GM21723 (cell line): Measurements from ENCODE around the gene NMNAT3.
"Not testable (repeated sequence)": the region's sequence is repeated elsewhere in the genome, so short reads cannot be mapped to it uniquely, and the experiment has no call there.

Source experiments
- ATAC-seq: cut with Tn5 transposase; IDR thresholded peaks from one replicate; pipeline ENCODE4 v1.9.1; 2021; ENCODE audit warnings: mild to moderate bottlenecking, moderate library complexity; ENCODE audit not compliant: unreplicated experiment

NMNAT3 gene

DNA sequence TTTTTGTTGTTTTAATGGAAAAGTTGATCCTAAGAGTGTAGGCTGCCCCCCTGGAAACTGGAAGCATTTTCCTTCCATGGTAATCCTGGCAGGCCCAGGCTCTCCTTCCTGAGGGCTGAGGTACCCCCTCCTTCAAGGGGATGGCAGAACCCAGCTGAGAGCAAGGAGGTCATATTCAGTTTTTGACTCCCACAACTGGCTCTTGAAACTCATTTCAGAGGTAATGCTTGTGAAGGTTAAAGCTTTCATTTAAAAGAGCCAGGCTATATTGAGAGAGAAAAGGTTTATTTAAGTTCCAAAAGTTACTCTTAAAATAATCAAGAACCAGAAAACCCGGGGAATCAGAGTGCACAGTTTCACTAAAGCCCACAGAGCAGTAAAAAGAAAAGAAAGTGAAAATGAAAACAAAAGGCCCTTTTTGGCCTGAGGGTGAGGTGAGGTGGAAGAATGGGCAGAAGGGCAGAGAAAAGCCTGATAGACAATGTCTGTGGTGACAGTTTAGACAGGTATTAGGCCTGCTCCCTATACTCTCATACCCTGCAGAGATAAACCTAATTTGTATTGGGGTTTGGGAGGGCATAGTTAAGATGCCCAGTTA is 91.3 kb downstream of the NMNAT3 start:
- peak; percentile 95 for ATAC-seq

DNA sequence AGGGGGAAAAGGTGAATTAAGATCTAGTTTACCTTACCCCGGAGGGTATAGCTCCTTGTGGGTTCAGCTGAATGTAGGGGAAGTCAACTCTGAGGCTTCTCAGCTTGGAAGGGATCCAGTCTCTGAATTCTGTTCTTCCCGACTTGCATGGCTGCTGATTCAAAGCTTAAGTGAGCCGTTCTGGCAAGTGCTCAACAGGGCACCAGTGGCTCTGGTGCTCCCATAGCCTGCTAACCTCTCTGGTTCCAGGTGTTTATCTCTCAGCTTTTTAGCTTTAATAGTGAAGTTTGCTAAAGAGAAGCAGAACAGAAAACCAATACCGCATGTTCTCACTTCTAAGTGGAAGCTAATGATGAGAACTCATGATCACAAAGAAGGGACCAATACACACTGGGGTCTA is 92.0 kb downstream of the NMNAT3 start:
- no peak for ATAC-seq

DNA sequence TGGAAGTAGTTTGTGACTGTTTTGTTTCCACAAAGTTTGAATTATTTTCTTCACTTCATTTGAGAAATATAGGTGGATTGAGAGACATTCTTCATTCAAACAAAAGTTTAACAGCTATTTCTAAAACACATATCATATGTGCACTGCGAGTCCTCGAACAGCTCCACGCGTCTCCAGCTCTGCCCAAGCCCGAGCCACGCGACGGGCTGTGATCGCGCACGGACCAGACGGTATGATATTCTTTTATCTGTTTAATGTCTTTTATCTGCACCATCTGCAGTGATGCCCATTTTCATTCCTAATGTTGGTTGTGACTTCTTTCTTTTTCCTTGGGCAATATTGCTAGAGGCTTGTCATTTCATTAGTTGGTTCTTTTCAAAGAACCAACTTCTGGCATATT is 94.1 kb downstream of the NMNAT3 start:
- not testable (repeated sequence) for ATAC-seq

DNA sequence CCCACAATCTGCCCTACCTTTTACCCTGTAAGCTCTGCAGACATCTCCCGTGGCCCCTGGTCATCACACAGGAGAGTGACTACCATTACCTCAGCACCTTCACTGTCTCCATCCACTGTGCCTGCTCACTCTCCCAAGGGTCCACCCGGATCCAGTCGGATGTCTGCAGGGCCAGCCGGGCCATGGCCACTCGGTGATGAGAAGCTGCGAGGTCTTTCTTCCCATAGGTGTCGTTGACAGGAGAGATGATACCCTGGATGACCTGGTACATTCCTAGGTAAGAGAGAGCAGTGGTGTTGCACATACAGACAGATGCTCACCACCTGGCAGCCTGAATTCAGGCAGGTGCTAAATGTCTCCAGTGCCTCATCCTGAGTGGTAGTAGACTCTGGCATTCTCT is 99.0 kb downstream of the NMNAT3 start:
- ATAC-seq: no peak

DNA sequence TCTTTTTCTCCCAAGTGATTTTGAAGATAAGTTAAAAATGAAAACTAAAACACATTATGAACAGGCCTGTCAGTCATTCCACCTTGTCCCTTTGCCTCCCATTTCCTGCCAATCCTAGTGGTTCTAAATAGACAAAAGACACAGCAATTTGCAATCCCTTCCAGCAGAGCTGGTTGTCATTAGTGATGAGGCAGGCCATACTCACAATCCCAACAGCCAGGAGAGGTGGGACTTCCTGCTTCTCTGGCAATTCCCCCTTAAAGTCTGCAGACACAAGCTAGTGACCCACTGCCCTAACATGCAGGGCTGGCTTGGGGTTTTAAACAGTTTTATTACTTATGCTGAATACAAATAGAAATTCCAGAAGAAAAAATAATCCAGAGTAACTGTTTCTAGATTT is 99.9 kb downstream of the NMNAT3 start:
- no peak for ATAC-seq

DNA sequence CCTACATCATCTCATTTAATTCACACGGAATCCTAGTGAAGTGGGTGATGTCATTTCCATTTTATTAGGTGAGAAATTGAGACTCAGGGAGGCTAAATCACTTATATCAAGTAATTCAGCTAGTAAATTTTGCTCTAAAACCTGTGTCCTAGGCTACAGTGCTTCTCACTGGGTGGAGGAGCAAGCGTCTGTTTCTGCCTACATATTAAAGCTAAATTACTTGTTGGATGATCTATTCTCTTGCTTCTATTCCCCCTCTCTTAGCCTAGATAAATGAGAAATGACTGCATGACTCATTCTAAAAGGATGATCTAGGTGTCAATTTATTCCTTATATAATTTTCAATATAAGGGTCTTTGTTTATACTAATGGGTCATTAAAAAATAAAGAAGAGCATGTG is 100.4 kb downstream of the NMNAT3 start:
- ATAC-seq: no peak

DNA sequence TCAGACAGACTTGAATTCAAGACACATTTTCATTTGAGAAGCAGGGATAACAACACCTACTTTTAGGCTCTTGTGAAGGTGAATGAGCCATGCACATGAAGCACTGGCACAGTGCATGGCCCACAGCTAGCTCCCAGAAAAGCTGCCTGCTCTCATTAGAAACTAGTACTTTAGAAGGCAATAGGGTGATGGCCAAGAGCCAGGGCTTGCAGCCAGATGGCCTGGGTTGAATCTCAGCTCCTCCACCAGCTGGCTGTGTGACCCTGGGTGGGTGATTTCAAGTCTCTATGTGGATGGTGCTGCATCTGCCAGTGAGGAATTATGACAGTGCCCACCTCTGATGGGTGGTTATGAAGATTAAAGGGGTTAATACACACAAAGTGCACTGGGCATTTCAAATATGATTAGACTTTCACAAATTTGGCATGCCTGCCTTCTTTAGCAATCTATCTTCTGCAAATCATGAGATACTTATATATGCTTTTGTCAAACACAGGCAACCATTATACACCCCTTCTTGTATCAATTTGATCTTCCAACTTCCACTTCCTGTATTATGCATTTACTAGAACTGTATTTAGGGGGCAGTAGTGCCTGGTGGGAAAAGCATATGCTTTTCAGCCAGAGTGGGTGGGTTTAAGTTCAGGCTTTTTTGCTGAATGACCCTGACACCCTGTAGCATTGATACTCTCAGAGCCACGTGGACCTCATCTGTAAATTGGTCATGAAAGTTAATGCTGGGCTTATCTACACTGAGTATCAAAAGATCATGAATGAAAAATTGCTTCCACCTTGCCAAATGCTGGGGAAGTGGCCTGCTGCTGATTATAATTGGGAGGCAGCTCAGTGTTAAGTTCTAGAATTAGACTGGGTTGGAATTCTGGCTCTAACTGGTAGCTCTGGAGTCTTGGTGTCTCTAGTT is 103.5 kb downstream of the NMNAT3 start:
- ATAC-seq: no peak

DNA sequence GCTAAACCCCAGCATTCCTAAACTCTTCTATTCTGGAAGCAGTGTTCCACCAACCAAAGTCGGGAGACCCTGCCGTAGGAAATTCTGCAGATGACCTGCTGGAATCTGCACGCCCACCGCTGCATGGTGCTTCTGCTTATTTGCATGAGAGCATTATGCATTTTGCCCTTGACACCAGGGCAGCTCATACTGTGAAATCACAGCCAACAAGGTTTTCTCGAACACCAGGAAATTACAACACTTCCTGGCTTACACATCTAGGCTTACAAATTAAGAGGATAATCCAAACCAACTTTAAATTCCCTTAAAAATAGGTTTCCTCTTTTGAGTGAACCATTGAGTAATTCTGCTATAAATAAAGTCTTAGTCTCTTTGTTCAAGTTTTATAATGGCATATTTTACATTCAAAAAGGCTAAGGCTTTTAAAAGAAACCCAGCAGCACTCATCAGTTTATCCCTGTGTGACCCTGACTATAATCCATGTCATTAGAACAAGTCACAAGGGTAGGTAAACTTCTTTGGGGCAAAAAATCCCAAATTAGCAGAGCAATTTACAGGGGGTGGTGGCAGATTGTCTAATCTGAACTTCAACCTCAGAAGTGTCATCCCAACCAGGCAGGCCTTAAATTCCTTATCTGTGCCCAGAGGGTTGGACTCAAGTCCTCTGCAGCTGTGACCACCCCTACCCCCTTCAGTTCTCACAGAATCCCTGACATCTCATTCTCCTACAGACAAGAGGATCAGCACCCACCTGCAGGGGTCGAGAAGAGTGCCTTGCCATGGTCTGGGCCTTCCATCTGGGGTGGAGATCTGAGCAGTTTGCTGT is 104.7 kb downstream of the NMNAT3 start:
- ATAC-seq: no peak

DNA sequence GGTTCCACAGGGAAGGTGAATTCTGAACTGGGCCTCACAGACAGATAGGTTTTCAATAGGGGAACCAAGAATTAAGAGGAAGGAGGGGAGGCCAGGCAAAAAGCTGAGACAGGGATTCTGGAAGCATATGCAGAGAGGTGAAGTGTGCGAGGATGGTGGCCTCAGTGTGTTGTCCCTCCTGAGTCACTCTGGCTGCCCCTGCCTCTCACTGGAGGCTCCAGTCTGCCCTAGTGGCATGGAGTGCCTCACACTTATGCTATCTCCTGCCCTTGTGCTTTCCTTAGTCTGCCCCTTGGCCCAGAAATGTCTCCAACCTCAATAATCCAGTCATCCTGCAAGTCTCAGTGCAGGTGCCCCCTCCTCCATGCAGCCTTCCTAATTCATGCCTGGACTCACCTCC is 106.1 kb downstream of the NMNAT3 start:
- no peak for ATAC-seq

DNA sequence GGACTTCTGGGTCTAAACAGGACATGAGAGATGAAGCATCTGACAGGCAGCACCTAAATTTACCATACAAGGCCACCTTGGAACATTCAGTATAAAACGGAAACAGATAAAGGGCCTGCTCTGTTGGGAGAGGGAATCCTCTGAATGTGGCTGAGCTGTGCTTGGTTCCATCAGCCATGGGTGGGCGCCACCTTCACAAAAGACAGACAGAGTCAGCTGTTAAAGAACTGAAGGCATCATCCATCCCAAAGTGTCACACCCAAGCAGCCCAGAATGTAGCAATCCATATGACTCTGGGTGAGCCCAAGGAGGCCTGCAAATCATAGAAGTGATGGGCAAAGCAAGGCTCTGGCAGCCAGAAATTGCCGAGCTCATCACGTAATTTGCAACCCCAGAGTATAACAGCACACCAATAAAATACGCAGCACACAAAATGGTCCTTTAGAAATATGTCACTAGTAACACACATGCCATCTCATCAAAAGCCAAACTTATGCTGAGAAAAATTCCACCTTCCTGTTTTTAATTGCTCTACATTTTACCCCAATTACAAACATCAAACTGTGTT is 113.4 kb downstream of the NMNAT3 start:
- no peak for ATAC-seq

DNA sequence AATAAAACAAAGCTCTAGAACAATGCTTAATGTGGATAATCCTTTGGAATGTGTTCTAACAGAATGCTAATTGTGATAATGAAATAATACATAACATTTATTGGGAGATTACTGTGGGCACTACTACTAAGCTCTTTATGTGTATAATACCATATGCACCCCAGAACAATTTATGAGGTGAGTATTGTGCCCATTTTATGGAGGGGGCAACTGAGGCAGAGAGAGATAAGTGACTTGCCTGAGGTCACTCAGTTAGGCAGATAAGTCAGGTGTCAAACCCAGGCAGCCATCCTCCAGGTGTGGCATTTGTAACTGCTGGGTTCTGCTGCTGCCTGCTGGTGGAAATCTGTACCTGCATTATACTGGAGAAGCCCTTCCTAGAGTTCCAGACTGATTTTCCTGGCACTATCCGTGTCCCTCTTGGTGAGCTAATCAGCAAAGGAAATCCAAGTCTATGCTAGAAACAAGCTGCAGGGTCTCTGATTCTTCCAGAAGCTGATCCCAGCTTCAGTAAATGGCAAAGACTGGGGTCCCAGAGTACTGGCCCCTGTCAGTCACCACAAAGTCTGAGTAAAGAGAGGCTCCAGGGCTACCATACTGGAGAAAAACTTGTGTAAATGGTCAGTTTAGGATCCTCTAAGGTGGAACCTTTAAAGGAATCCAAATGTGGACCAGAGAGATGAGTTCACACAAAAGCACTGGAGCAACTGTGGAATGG is 115.7 kb downstream of the NMNAT3 start:
- ATAC-seq: peak; percentile 63

DNA sequence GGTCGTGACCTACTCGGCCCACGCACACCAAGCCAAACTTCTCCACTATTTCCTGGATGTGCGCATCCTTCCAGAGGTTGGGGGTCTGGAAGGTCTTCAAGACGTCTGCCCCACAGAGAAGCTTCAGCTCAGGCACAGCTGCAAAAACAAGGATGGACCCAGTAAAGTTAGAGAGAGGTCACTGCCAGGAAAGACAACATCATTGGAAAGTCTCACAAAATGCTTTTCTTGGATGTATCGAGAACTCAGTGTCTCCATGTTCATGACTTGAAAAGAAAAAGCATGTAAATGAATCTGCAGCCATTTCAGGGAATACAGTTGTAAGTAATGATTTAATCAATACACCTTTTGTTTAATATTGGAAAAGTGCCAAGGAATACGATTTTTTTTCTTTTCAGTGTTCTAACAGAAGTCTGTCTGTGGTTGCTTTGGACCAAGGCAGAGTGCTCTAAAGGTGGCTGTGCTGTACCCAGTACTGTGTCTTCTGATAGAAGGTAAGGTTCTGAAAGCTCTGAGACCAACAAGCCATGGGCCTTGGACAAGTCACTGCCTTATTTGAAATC is 116.4 kb downstream of the NMNAT3 start:
- ATAC-seq: no peak

DNA sequence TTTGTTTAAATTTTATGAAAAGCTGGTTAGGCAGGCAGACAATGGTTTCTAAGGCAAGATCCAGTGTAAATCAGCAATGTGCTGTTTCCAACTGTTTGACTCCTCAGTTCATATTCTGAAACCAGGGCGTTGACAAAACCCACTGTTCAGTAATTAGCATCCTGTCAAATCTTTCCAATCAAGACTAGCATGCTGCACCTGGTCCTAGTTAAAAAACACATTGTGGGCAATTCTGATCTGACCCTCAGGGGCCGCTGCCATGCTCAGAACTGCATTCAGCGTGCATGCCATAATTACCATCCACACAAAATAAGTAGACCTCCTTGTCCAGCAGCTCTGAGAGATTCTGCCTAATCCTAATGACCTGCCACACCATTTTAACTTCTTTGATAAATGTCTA is 117.4 kb downstream of the NMNAT3 start:
- ATAC-seq: no peak

DNA sequence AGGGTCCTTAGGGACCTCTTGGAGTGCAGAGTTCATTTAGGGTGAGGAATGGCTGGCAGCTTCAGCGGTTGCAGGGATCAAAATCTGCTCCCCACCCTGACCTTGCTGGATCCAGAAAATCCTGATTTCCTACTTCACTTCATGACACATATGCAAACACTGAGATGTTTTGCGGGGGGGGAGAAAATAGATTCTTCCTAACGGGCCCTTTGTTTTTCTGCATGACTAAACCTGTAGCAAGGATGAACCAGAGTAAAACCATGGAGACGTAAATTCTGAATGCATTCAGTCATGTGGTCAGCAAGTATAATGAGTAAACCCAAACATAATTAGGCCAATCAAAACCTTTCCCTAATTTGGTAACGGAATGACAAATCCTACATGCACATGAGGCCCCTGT is 118.2 kb downstream of the NMNAT3 start:
- ATAC-seq: no peak

DNA sequence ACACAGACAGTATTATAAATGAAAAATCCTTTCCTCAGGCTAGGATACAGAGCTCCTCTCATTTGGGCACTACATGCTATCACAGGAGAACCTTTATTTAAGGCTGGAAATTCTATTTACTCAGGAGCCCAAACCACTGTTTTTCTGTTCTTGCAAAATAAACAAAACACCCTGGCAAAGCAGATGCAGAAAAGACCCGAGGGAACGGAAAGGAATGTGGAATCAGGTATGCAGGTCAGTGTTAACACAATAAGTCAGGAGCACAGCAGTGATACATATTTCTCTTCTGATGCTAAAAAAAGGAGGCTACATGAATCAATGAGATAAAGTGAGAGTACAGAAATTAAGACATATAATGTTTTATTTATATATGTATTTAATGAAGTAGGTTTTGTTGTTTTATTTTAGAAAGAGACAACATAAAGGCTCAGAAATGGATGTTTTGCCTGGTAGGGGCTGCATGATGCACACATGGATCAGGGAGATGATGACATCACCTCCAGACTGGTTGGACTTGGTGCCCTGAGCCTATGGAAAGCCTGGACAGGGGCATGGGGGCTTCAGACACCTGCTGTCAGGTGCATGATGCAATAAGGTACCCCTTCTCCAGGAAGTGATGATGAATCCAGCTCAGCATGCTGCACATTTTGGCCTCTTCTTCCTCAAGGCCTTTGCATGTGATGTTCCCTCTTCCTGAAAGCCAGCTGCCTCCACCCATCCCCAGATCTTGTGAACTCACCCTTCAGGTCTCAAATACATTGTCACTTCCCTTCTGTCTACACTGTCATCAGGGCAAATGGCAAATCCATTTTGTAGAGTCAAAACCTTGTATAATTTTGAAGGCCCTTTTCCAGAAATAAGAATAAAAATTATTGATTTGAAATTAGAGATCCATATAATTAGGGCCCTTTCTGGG is 119.2 kb downstream of the NMNAT3 start:
- ATAC-seq: no peak

DNA sequence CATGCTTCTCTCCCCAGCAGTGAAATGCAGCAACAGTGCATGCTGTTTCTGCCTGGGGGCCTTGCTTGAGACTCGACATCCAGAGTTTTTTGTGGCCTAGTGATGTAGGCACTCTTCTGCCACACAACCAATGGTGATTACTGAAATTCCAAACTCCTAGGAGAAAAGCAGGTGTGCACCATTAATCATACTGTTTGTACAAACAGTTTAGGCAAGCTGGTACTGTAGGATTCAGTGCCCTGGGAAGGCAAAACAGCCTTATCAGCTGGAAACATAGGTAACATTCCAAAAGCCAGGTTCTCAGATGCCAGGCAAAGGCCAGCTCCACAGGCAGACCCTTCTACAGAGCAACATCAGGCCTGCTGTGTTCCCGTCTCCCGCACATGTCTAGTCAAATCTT is 120.7 kb downstream of the NMNAT3 start:
- ATAC-seq: no peak

DNA sequence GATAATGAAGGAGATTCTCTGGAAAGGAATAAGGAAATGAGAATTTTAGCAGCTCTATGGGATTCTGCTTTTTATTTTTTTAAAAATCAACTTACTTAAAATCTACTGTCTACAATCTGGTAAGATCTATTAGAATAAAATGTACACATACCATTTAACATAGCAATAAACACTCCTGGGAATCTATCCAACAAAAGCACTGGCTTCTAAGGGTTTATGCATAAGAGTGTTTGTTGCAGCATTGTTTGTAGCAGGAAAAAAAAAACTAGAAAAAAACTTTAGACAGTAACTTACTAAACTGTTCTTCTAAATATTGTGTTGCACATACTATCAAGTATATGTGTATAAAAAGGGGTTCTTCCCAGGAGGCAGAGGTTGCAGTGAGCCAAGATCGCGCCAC is 122.5 kb downstream of the NMNAT3 start:
- no peak for ATAC-seq

DNA sequence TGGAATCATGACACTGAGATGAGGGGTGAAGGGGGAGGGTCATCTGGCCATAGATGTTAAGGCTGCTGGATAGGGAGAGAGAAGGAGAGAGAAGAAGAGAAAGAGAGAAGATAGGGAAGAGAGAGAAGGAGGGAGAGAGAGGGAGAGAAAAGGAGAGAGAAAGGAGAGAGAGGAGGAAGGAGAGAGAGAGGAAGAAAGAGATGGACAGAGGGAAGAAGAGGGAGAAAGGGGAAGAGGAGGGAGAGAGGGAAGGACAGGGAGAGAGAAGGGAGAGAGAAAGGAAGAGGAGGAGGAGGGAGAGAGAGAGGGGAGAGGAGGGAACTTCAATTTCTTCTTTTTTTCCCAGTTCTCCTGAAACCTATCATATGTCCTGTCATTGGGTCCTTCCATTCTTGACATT is 123.1 kb downstream of the NMNAT3 start:
- ATAC-seq: no peak

DNA sequence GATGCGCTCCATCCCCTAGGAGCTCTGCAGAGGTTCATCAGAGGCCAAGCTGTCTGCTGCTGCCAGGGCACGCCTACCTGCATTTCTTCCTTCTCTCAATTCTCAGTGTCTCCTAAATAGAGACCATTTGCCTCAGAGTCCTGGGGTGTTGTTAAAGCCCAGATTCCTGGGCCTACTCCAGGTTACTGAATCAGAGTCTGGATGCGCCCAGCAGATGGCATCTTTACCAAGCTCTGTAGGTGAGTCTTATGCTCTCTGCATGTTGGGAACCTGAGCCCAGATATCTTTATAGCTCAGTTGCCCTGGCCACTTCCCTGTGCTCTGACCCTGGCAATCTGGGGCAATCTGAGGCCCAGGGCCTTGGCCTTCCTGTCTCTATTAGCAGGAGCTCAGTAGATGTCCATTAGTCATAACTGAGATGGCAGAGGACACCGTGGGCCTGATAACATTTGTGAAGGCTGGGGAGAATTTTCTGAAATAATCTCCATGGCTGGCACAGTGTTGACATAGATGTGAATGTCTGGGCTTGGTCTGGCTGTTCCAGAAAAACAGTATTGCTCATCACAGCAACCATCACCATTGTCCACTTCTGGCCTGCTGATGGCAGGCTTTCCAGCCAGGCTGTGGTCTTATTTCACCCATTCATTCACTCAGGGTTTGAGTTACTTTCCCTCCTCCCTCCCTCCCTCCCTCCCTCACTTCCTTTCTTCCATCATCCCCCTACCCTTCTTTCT is 125.0 kb downstream of the NMNAT3 start:
- ATAC-seq: no peak
